Measurements from ENCODE around the gene PDXK. TPM values are rescaled to one million over a fixed set of nuclear protein-coding genes. Genes with fewer than 3 reads are reported as not detected.

PDXK gene
- polyA plus RNA-seq, 1 donor from 2014 or later, result 22.8 TPM

- Histone ChIP-seq H3K4me2 (ENCODE audit: low read length) (no peak overlapping the region), H3K79me2 (replicated peaks; ENCODE audit: insufficient read depth, low read length) (peaks cover 5% of the 10 kb centered on the region), H2AFZ (ENCODE audit: low read depth, low read length) (no peak overlapping the region), H3K27ac (ENCODE audit: low read length) (no peak overlapping the region), H3K4me3 (ENCODE audit: low read length) (peak overlapping the region; percentile 94), H3K36me3 (ENCODE audit: insufficient read depth, low read length) (no peaks in the 10 kb centered on the region), H3K9me3 (ENCODE audit: low read length) (no peaks in the 10 kb centered on the region), H3K9me2 (ENCODE audit: insufficient read depth, low read length) (no peaks in the 10 kb centered on the region), H3K9ac (ENCODE audit: low read length) (no peak overlapping the region), H4K20me1 (ENCODE audit: insufficient read depth) (no peaks in the 10 kb centered on the region), H3F3A (ENCODE audit: insufficient read depth, low read length, poor library complexity, severe bottlenecking) (no peaks in the 10 kb centered on the region), H3K27me3 (ENCODE audit: insufficient read depth, low read depth, low read length) (no peaks in the 10 kb centered on the region)
- TF ChIP-seq RAD21 (conservative IDR thresholded peaks at IDR 0.05) (no peak), EP300 (conservative IDR thresholded peaks at IDR 0.05; ENCODE audit: poor library complexity, severe bottlenecking) (no peak), EZH2 (IDR thresholded peaks at IDR 0.05; ENCODE audit: borderline replicate concordance, insufficient read depth, low read length, poor library complexity, severe bottlenecking) (no peak), MXI1 (conservative IDR thresholded peaks at IDR 0.05; ENCODE audit: poor library complexity, severe bottlenecking) (no peak), TAF1 (IDR thresholded peaks at IDR 0.05; ENCODE audit: low read depth) (no peak), POLR2AphosphoS5 (IDR thresholded peaks at IDR 0.05) (no peak), CTCF (IDR thresholded peaks at IDR 0.05; ENCODE audit: poor library complexity, severe bottlenecking) (no peak), SMC3 (conservative IDR thresholded peaks at IDR 0.05; ENCODE audit: poor library complexity) (no peak)
- TF ChIP-seq, protein P1, sequence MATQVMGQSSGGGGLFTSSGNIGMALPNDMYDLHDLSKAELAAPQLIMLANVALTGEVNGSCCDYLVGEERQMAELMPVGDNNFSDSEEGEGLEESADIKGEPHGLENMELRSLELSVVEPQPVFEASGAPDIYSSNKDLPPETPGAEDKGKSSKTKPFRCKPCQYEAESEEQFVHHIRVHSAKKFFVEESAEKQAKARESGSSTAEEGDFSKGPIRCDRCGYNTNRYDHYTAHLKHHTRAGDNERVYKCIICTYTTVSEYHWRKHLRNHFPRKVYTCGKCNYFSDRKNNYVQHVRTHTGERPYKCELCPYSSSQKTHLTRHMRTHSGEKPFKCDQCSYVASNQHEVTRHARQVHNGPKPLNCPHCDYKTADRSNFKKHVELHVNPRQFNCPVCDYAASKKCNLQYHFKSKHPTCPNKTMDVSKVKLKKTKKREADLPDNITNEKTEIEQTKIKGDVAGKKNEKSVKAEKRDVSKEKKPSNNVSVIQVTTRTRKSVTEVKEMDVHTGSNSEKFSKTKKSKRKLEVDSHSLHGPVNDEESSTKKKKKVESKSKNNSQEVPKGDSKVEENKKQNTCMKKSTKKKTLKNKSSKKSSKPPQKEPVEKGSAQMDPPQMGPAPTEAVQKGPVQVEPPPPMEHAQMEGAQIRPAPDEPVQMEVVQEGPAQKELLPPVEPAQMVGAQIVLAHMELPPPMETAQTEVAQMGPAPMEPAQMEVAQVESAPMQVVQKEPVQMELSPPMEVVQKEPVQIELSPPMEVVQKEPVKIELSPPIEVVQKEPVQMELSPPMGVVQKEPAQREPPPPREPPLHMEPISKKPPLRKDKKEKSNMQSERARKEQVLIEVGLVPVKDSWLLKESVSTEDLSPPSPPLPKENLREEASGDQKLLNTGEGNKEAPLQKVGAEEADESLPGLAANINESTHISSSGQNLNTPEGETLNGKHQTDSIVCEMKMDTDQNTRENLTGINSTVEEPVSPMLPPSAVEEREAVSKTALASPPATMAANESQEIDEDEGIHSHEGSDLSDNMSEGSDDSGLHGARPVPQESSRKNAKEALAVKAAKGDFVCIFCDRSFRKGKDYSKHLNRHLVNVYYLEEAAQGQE (IDR thresholded peaks at IDR 0.05; ENCODE audit: borderline replicate concordance), result no peak
Observed at GRCh38 chr21:43774163-43774562, 55.2 kb downstream of the PDXK start.

DNA sequence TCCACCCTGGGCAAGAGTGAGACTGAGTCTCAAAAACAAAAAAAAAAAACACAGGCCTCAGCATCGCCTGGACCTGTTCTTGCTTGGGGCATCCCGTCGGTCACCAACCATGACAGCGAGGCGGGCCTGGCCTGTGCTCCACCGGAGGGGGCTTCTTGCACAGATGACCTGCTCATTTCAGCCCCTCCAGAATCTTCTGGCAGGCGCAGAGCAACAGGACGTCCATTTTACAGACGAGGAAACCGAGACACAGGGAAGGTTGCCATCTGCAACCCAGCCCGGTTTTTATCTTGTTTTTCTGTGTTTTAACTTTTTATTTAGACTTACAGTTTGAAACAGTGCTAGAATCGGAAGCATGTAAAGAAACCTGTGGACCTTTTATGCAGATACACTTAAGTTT is 56.3 kb downstream of the PDXK start:
- peak overlapping the region; percentile 77 for H3K9ac ChIP-seq (ENCODE audit: low read length)
- TF ChIP-seq POLR2AphosphoS5 (IDR thresholded peaks at IDR 0.05), result no peak
- no peaks in the 10 kb centered on the region for H3K9me2 ChIP-seq (ENCODE audit: insufficient read depth, low read length)
- no peak overlapping the region for H2AFZ ChIP-seq (ENCODE audit: low read depth, low read length)
- H3K79me2 ChIP-seq (replicated peaks; ENCODE audit: insufficient read depth, low read length), result peaks cover 5% of the 10 kb centered on the region
- H3K9me3 ChIP-seq (ENCODE audit: low read length), result no peaks in the 10 kb centered on the region
- H4K20me1 ChIP-seq (ENCODE audit: insufficient read depth), result no peaks in the 10 kb centered on the region
- peak overlapping the region; percentile 91 for H3K4me2 ChIP-seq (ENCODE audit: low read length)
- no peaks in the 10 kb centered on the region for H3K27me3 ChIP-seq (ENCODE audit: insufficient read depth, low read depth, low read length)
- H3K4me3 ChIP-seq (ENCODE audit: low read length), result peak overlapping the region; percentile 94
- H3K27ac ChIP-seq (ENCODE audit: low read length), result no peak overlapping the region
- H3K36me3 ChIP-seq (ENCODE audit: insufficient read depth, low read length), result no peaks in the 10 kb centered on the region
- no peaks in the 10 kb centered on the region for H3F3A ChIP-seq (ENCODE audit: insufficient read depth, low read length, poor library complexity, severe bottlenecking)
